Spleen (tissue), 7 donors: ENCODE measurements around the gene OR51I1.

ENCODE experiments used
- POLR2A ChIP-seq, 3 donors: fragments of 450-650 bp; IDR thresholded peaks; one replicate each; pipeline ENCODE4 v1.5.1; 2017; ENCODE audit warnings: antibody characterized with exemption in 3 of 3, mild to moderate bottlenecking in 1 of 3
- TF ChIP-seq, protein P1 (sequence below), 11 experiments: fragments of 200-600 bp in 7 of 11; fragments of 450-650 bp in 4 of 11; sonication (generic) in 4 of 11; IDR thresholded peaks in 8 of 11; conservative IDR thresholded peaks in 3 of 11; 1 replicate in 7 of 11; 2 replicates in 4 of 11; pipeline versions ENCODE4 v1.4.0 to v1.8.0; 2016 to 2021; ENCODE audit warnings: antibody characterized with exemption in 11 of 11, inconsistent platforms in 4 of 11, mild to moderate bottlenecking in 1 of 11
- donor health status: DM: no; HTN: no; CAD: no; lungs with moderate emphysema.
- donor health status: DM: no; HTN: no; CAD: no.
- donor health status: DM: no; HTN: no; CAD: no.

GRCh38 chr11:5473921-5474320 is 32.6 kb upstream of the OR51I1 start:
- TF ChIP-seq, protein P1, sequence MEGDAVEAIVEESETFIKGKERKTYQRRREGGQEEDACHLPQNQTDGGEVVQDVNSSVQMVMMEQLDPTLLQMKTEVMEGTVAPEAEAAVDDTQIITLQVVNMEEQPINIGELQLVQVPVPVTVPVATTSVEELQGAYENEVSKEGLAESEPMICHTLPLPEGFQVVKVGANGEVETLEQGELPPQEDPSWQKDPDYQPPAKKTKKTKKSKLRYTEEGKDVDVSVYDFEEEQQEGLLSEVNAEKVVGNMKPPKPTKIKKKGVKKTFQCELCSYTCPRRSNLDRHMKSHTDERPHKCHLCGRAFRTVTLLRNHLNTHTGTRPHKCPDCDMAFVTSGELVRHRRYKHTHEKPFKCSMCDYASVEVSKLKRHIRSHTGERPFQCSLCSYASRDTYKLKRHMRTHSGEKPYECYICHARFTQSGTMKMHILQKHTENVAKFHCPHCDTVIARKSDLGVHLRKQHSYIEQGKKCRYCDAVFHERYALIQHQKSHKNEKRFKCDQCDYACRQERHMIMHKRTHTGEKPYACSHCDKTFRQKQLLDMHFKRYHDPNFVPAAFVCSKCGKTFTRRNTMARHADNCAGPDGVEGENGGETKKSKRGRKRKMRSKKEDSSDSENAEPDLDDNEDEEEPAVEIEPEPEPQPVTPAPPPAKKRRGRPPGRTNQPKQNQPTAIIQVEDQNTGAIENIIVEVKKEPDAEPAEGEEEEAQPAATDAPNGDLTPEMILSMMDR (IDR thresholded peaks at IDR 0.05 in 8 of 11, conservative IDR thresholded peaks at IDR 0.05 in 3 of 11): no peak
- no peak for TF ChIP-seq POLR2A (IDR thresholded peaks at IDR 0.05)
